Transverse colon (tissue), 3 donors: ENCODE measurements around the gene PLEKHA7.

Experiments
- EP300 ChIP-seq: sonication (generic); formaldehyde crosslinking; IDR thresholded peaks from one replicate; pipeline ENCODE4 v1.6.1; 2017; ENCODE audit warnings: antibody characterized with exemption, low read depth
- POLR2A ChIP-seq: fragments of 450-650 bp; IDR thresholded peaks from one replicate; pipeline ENCODE4 v1.6.1; 2016; ENCODE audit warnings: antibody characterized with exemption, mild to moderate bottlenecking, moderate library complexity
- TF ChIP-seq, protein P1 (sequence below), 5 experiments: fragments of 200-600 bp in 3 of 5; fragments of 450-650 bp in 2 of 5; sonication (generic) in 3 of 5; IDR thresholded peaks; 1 replicate in 2 of 5; 2 replicates in 3 of 5; pipeline ENCODE4 v1.5.1; 2016 to 2017; ENCODE audit warnings: antibody characterized with exemption in 5 of 5, inconsistent platforms in 3 of 5, mild to moderate bottlenecking in 2 of 5, moderate library complexity in 1 of 5

- TF ChIP-seq, protein P1, sequence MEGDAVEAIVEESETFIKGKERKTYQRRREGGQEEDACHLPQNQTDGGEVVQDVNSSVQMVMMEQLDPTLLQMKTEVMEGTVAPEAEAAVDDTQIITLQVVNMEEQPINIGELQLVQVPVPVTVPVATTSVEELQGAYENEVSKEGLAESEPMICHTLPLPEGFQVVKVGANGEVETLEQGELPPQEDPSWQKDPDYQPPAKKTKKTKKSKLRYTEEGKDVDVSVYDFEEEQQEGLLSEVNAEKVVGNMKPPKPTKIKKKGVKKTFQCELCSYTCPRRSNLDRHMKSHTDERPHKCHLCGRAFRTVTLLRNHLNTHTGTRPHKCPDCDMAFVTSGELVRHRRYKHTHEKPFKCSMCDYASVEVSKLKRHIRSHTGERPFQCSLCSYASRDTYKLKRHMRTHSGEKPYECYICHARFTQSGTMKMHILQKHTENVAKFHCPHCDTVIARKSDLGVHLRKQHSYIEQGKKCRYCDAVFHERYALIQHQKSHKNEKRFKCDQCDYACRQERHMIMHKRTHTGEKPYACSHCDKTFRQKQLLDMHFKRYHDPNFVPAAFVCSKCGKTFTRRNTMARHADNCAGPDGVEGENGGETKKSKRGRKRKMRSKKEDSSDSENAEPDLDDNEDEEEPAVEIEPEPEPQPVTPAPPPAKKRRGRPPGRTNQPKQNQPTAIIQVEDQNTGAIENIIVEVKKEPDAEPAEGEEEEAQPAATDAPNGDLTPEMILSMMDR (IDR thresholded peaks at IDR 0.05), result no peak
- TF ChIP-seq POLR2A, result no peak
- TF ChIP-seq EP300, result no peak
Measured at GRCh38 chr11:17001806-17002205, 12.4 kb downstream of the PLEKHA7 start.
